Esophagus muscularis mucosa (tissue), 4 donors: Measurements from ENCODE around the gene CACNA2D3.

Experiments
- EP300 ChIP-seq: sonication (generic); formaldehyde crosslinking; IDR thresholded peaks from one replicate; pipeline ENCODE4 v1.6.1; 2017; ENCODE audit warnings: antibody characterized with exemption
- POLR2A ChIP-seq: fragments of 450-650 bp; IDR thresholded peaks from one replicate; pipeline ENCODE4 v1.6.1; 2017; ENCODE audit warnings: antibody characterized with exemption, moderate library complexity, mild to moderate bottlenecking, low read depth
- POLR2AphosphoS5 ChIP-seq, 2 donors: sonication (generic); formaldehyde crosslinking; IDR thresholded peaks; one replicate each; pipeline ENCODE4 v1.6.1; 2017; ENCODE audit warnings: antibody characterized with exemption in 2 of 2
- TF ChIP-seq, protein P1 (sequence below), 3 experiments: fragments of 200-600 bp in 2 of 3; fragments of 450-650 bp in 1 of 3; sonication (generic) in 2 of 3; IDR thresholded peaks; one replicate each; pipeline ENCODE4 v1.5.1; 2017 to 2019; ENCODE audit warnings: antibody characterized with exemption in 3 of 3, mild to moderate bottlenecking in 2 of 3, moderate library complexity in 1 of 3

DNA sequence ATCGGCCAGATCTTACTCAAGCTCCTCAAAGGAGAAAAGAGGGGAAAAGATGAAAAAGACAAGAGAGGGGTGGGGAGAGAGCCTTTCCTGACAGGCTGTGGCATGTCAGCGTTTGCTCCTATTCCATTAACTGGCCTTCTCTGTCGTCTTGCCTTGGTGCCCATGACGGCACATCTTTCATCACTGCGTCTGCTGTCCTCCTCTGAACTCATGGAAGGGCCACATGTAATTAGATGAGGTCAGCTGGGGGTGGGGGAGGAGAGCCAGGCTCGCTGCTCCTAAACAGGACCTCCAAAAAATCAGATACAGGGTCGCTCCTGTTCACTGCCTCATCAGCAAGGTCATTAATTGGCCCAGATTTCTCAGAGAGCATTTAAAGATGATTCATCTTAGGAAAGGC is 755.8 kb downstream of the CACNA2D3 start:
- TF ChIP-seq POLR2A: no peak
- TF ChIP-seq, protein P1, sequence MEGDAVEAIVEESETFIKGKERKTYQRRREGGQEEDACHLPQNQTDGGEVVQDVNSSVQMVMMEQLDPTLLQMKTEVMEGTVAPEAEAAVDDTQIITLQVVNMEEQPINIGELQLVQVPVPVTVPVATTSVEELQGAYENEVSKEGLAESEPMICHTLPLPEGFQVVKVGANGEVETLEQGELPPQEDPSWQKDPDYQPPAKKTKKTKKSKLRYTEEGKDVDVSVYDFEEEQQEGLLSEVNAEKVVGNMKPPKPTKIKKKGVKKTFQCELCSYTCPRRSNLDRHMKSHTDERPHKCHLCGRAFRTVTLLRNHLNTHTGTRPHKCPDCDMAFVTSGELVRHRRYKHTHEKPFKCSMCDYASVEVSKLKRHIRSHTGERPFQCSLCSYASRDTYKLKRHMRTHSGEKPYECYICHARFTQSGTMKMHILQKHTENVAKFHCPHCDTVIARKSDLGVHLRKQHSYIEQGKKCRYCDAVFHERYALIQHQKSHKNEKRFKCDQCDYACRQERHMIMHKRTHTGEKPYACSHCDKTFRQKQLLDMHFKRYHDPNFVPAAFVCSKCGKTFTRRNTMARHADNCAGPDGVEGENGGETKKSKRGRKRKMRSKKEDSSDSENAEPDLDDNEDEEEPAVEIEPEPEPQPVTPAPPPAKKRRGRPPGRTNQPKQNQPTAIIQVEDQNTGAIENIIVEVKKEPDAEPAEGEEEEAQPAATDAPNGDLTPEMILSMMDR (IDR thresholded peaks at IDR 0.05): no peak
- TF ChIP-seq EP300: no peak
- no peak for TF ChIP-seq POLR2AphosphoS5 (IDR thresholded peaks at IDR 0.05)
